Cardiac fibroblast (primary cell): ENCODE measurements around the gene ZFYVE1.
"Not testable (repeated sequence)": the region's sequence is repeated elsewhere in the genome, so short reads cannot be mapped to it uniquely, and the experiment has no call there.

Experiments used
- DNase-seq, 2 donors: peaks; one replicate each; pipeline versions ENCODE4 v3.0.0 to v3.0.0-alpha.2; 2010; ENCODE audit warnings: low read depth in 2 of 2
- H3K4me3 ChIP-seq, 2 donors: replicated peaks in 1 of 2; 1 replicate in 1 of 2; 2 replicates in 1 of 2; pipeline ENCODE4 v1.5.1; 2011; ENCODE audit warnings: low read depth in 2 of 2, low read length in 2 of 2, mild to moderate bottlenecking in 2 of 2, moderate library complexity in 1 of 2
- TF ChIP-seq, protein P1 (sequence below): IDR thresholded peaks from one replicate; pipeline ENCODE4 v1.5.1; 2011; ENCODE audit warnings: low read depth, mild to moderate bottlenecking, low read length, inconsistent platforms

The ZFYVE1 gene

GRCh38 chr14:73022051-73022450 lies 4.9 kb downstream of the ZFYVE1 start:
- DNase-seq, result no peak
- TF ChIP-seq, protein P1, sequence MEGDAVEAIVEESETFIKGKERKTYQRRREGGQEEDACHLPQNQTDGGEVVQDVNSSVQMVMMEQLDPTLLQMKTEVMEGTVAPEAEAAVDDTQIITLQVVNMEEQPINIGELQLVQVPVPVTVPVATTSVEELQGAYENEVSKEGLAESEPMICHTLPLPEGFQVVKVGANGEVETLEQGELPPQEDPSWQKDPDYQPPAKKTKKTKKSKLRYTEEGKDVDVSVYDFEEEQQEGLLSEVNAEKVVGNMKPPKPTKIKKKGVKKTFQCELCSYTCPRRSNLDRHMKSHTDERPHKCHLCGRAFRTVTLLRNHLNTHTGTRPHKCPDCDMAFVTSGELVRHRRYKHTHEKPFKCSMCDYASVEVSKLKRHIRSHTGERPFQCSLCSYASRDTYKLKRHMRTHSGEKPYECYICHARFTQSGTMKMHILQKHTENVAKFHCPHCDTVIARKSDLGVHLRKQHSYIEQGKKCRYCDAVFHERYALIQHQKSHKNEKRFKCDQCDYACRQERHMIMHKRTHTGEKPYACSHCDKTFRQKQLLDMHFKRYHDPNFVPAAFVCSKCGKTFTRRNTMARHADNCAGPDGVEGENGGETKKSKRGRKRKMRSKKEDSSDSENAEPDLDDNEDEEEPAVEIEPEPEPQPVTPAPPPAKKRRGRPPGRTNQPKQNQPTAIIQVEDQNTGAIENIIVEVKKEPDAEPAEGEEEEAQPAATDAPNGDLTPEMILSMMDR, result no peak
- H3K4me3 ChIP-seq, result no peak overlapping the region

- not testable (repeated sequence) for H3K4me3 ChIP-seq, DNase-seq
Observed at GRCh38 chr14:73016011-73016410, 10.9 kb downstream of the ZFYVE1 start.

- not testable (repeated sequence) for DNase-seq, H3K4me3 ChIP-seq
Observed at GRCh38 chr14:73015552-73015951, 11.4 kb downstream of the ZFYVE1 start.

DNA sequence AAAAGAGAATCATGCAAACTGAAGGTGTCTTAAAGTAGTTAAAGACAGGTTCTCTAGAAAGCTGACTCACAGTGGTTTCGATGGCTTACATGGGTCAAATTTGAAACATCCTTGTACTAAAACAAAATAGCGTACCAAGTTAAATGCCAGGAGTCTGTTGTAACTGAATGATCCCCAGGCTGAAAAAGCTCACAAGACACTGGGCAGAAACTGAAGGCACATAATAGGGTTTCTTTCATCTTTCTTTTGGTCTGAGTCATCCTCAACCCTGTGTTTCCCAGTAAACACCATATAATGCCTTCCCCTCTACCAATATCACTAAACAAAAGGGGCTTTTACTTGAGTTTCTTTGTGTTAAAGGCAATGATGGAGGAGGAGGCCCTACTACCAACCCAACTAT lies 12.8 kb downstream of the ZFYVE1 start:
- H3K4me3 ChIP-seq, result no peak overlapping the region
- peak in 1 of 2 donors; percentile 34 for DNase-seq
- TF ChIP-seq, protein P1, result no peak

DNA sequence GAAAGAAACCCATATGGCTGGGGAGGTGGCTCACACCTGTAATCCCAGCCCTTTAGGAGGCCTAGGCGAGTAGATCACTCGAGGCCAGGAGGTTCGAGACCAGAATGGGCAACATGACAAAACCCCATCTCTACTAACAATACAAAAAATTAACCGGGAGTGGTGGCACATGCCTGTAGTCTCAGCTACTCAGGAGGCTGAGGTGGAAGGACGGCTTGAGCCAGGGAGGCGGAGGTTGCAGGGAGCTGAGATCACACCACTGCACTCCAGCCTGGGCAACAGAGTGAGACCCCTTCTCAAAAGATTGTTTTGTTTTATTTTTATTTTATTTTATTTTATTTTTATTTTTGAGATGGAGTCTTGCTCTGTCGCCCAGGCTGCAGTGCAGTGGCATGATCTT lies 15.7 kb downstream of the ZFYVE1 start:
- not testable (repeated sequence) for H3K4me3 ChIP-seq, DNase-seq

DNA sequence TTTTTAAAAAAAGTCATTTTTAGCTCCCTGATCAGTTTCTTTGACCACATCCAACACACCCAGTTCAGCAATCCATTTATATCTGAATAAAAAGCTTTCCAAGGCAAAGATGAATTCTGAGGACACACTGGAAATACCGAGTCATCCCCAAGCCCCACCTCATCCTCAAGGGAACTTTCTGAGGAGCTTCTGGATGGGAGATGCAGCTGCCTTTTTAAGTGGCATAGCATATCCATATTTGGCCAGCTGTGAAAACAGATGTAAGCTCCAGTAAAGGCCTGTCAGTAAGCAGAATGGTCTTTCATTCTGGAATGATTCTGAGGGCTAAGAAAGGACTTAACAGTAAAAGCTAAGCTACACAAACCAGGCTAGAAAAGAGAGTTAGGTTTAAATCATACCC lies 18.4 kb downstream of the ZFYVE1 start:
- DNase-seq, result peak; percentile 41 to 69
- no peak overlapping the region for H3K4me3 ChIP-seq
- TF ChIP-seq, protein P1, result no peak

- DNase-seq, result no peak
- H3K4me3 ChIP-seq, result no peak overlapping the region
- TF ChIP-seq, protein P1, result no peak
Observed at GRCh38 chr14:73007835-73008234, 19.1 kb downstream of the ZFYVE1 start.

GRCh38 chr14:73004641-73005040 lies 22.3 kb downstream of the ZFYVE1 start:
- not testable (repeated sequence) for H3K4me3 ChIP-seq, DNase-seq

- H3K4me3 ChIP-seq, result no peak overlapping the region
- TF ChIP-seq, protein P1, result no peak
- no peak for DNase-seq
Observed at GRCh38 chr14:73003681-73004080, 23.2 kb downstream of the ZFYVE1 start.
